ENCODE data around the gene ITSN1. TPM values are rescaled to one million over a fixed set of nuclear protein-coding genes. Genes with fewer than 3 reads are reported as not detected.

The ITSN1 gene
- total and polyA plus RNA-seq, 2 experiments from 2014 or later: 77.9 to 95.7 TPM

DNA sequence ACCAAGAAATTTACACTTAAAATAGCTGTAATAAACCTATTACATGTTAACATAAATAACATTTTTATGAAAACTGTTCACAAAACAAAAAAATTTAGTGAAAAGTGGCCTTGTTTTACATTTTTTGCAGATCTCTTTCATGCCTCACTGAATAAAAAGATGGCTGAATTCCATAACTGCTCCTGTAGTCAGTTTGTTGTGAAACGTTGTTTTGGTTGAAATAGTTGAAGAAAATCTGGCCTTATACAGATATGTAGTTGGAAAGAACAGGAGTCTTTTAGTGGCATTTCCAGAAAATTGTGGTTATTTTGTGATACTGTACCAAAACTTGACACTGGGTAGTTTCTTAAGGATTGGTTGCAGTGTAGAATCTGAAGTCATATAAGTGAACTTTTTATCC is 18.1 kb downstream of the ITSN1 start:
- Mint-ChIP-seq H3K4me3 (no peak overlapping the region), H3K27me3 (ENCODE audit: insufficient read depth, low read depth, poor library complexity) (no peaks in the 10 kb centered on the region), H3K4me1 (peaks cover 31% of the 10 kb centered on the region), H3K9me3 (no peaks in the 10 kb centered on the region), H3K36me3 (ENCODE audit: low read depth) (peaks cover 3% of the 10 kb centered on the region; the same call in 1 of the 3 replicates), H3K27ac (no peak overlapping the region)
- no peaks in the 10 kb centered on the region for H3K9me2 ChIP-seq (ENCODE audit: insufficient read depth)
- peaks cover 30% of the 10 kb centered on the region for H4K20me1 ChIP-seq (replicated peaks; ENCODE audit: insufficient read depth)
- no peak overlapping the region for H3K4me2 ChIP-seq
- H3K4me3 ChIP-seq: no peak overlapping the region
- H2AFZ ChIP-seq: no peak overlapping the region
- H3K27me3 ChIP-seq (ENCODE audit: insufficient read depth): no peaks in the 10 kb centered on the region
- TF ChIP-seq JUNB (IDR thresholded peaks at IDR 0.05; ENCODE audit: unreplicated experiment) (no peak), ZNF114 (CRISPR knock-in tag; IDR thresholded peaks at IDR 0.05) (no peak), CTCF (conservative IDR thresholded peaks at IDR 0.05; ENCODE audit: low read depth in 2 of 2) (no peak), EZH2 (IDR thresholded peaks at IDR 0.05; ENCODE audit: low read depth, unreplicated experiment) (no peak), POLR2AphosphoS5 (IDR thresholded peaks at IDR 0.05; ENCODE audit: low read depth) (no peak), CREB1 (CRISPR knock-in tag; IDR thresholded peaks at IDR 0.05; ENCODE audit: low read depth) (no peak), ZNF331 (CRISPR knock-in tag; IDR thresholded peaks at IDR 0.05; ENCODE audit: low read depth) (no peak), STAT1 (IDR thresholded peaks at IDR 0.05; ENCODE audit: unreplicated experiment) (no peak), REST (IDR thresholded peaks at IDR 0.05; ENCODE audit: unreplicated experiment) (no peak), ETS1 (IDR thresholded peaks at IDR 0.05) (no peak), EZH2phosphoT487 (IDR thresholded peaks at IDR 0.05; ENCODE audit: unreplicated experiment) (no peak), ZNF462 (CRISPR knock-in tag; IDR thresholded peaks at IDR 0.05) (no peak), NANOG (IDR thresholded peaks at IDR 0.05; ENCODE audit: borderline replicate concordance) (no peak)
- H3K79me2 ChIP-seq (replicated peaks; ENCODE audit: insufficient read depth): peaks cover 100% of the 10 kb centered on the region
- H3K36me3 ChIP-seq (ENCODE audit: insufficient read depth): no peaks in the 10 kb centered on the region
- DNase-seq (ENCODE audit: low spot score) (no peak), ATAC-seq (no peak)
- no peak overlapping the region for H3K27ac ChIP-seq (ENCODE audit: low read depth)
- H3K4me1 ChIP-seq (ENCODE audit: insufficient read depth): peaks cover 1% of the 10 kb centered on the region
- H3F3A ChIP-seq (replicated peaks; ENCODE audit: low read depth): no peaks in the 10 kb centered on the region
